ENCODE measurements around the gene PRDX6.

GRCh38 chr1:173489149-173489600 lies 12.0 kb downstream of the PRDX6 start:
- TF ChIP-seq CTCF (IDR thresholded peaks at IDR 0.05) (no peak), POLR2A (IDR thresholded peaks at IDR 0.05) (no peak), POLR2AphosphoS5 (IDR thresholded peaks at IDR 0.05) (no peak)
